OCI-LY3 (cell line): Measurements from ENCODE around the gene MYO9A.

Experiments
- H2AFZ ChIP-seq: fragments of 200-600, 300-600 bp; shearing (Covaris generic); 2 replicates; pipeline ENCODE4 v1.6.0; 2014; ENCODE audit warnings: antibody characterized with exemption, low read depth, low read length
- H3K27ac ChIP-seq: fragments of 200-600, 300-600 bp; sonication (generic); 2 replicates; pipeline ENCODE4 v1.5.1; 2014; ENCODE audit warnings: mild to moderate bottlenecking, low read length, moderate library complexity, mixed read lengths
- H3K27me3 ChIP-seq: fragments of 200-600, 300-600 bp; sonication (generic); 2 replicates; pipeline ENCODE4 v1.6.1; 2014; ENCODE audit warnings: low read depth, low read length, mixed read lengths
- H3K36me3 ChIP-seq: fragments of 200-600, 300-600 bp; sonication (generic); replicated peaks from 2 replicates; pipeline ENCODE3; 2014; ENCODE audit warnings: low read depth, low read length, mixed read lengths
- H3K4me1 ChIP-seq: fragments of 300-600, 200-600 bp; sonication (generic); 2 replicates; pipeline ENCODE4 v1.6.1; 2014; ENCODE audit warnings: low read length, mixed read lengths
- H3K4me2 ChIP-seq: fragments of 200-600, 300-600 bp; sonication (generic); 2 replicates; pipeline ENCODE4 v1.6.1; 2014; ENCODE audit warnings: low read length, mixed read lengths
- H3K4me3 ChIP-seq: fragments of 300-600, 200-600 bp; sonication (generic); 2 replicates; pipeline ENCODE4 v1.5.1; 2014; ENCODE audit warnings: antibody characterized with exemption, mild to moderate bottlenecking, low read length, moderate library complexity
- H3K79me2 ChIP-seq: fragments of 300-600, 200-600 bp; shearing (Covaris generic); 2 replicates; pipeline ENCODE4 v1.6.1; 2014; ENCODE audit warnings: mild to moderate bottlenecking, low read length, mixed read lengths
- H3K9ac ChIP-seq: fragments of 300-600, 200-600 bp; shearing (Covaris generic); 2 replicates; pipeline ENCODE4 v1.6.0; 2014; ENCODE audit warnings: mild to moderate bottlenecking, low read length, moderate library complexity
- H3K9me3 ChIP-seq: fragments of 200-600, 300-600 bp; shearing (Covaris generic); 2 replicates; pipeline ENCODE4 v1.6.1; 2014; ENCODE audit warnings: low read length, mixed read lengths; ENCODE audit not compliant: insufficient read depth
- H4K20me1 ChIP-seq: fragments of 200-600, 300-600 bp; sonication (generic); 2 replicates; pipeline ENCODE4 v1.6.1; 2016; ENCODE audit warnings: low read length, mixed read lengths; ENCODE audit not compliant: insufficient read depth
- CTCF ChIP-seq: fragments of 200-600, 300-600 bp; sonication (generic); IDR thresholded peaks from 2 replicates; pipeline ENCODE4 v1.5.1; 2014; ENCODE audit warnings: antibody characterized with exemption, low read length, low read depth
- EZH2phosphoT487 ChIP-seq: fragments of 200-600 bp; shearing (Covaris generic); IDR thresholded peaks from 2 replicates; pipeline ENCODE4 v1.6.1; 2018; ENCODE audit warnings: antibody characterized with exemption, mixed run types, low read depth

Gene MYO9A

DNA sequence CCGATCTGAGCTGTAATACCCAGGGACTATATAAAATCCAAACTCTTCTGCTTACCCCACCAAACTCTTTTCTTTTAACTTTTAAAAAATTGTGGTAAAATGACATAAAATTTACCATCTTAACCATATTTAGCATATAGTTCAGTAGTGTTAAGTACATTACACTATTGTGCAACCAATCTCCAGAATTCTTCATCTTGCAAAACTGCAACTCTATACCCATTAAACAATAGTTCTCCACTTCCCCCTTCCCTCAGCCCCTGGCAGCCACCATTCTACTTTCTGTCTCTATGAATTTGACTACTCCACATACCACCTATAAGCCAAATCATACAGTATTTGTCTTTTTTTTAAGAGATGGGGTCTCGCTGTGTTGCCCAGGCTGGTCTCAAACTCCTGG is 39.0 kb upstream of the MYO9A start:
- Histone ChIP-seq H3K27ac (no peak overlapping the region), H3K36me3 (no peaks in the 10 kb centered on the region), H3K4me2 (no peak overlapping the region), H3K4me1 (peaks cover 10% of the 10 kb centered on the region), H4K20me1 (no peaks in the 10 kb centered on the region), H3K9ac (no peak overlapping the region), H2AFZ (no peak overlapping the region), H3K4me3 (no peak overlapping the region), H3K9me3 (no peaks in the 10 kb centered on the region), H3K27me3 (no peaks in the 10 kb centered on the region), H3K79me2 (no peaks in the 10 kb centered on the region)
- TF ChIP-seq CTCF (no peak), EZH2phosphoT487 (no peak)

GRCh38 chr15:72155635-72156616 is 38.0 kb upstream of the MYO9A start:
- H3K36me3 ChIP-seq, result no peaks in the 10 kb centered on the region
- no peaks in the 10 kb centered on the region for H3K9me3 ChIP-seq
- no peaks in the 10 kb centered on the region for H3K79me2 ChIP-seq
- TF ChIP-seq EZH2phosphoT487 (no peak), CTCF (peak; percentile 99)
- H3K27ac ChIP-seq, result no peak overlapping the region
- H4K20me1 ChIP-seq, result no peaks in the 10 kb centered on the region
- peaks cover 10% of the 10 kb centered on the region for H3K4me1 ChIP-seq
- H3K4me3 ChIP-seq, result peak overlapping the region; percentile 78
- H3K27me3 ChIP-seq, result no peaks in the 10 kb centered on the region
- peak overlapping the region; percentile 66 for H3K9ac ChIP-seq
- H3K4me2 ChIP-seq, result peak overlapping the region; percentile 80
- peak overlapping the region; percentile 90 for H2AFZ ChIP-seq

- H3K4me3 ChIP-seq, result peak overlapping the region; percentile 78
- no peaks in the 10 kb centered on the region for H3K36me3 ChIP-seq
- peak overlapping the region; percentile 90; the same call in 1 of the 2 replicates for H2AFZ ChIP-seq
- H3K4me2 ChIP-seq, result peak overlapping the region; percentile 80
- H4K20me1 ChIP-seq, result no peaks in the 10 kb centered on the region
- no peak overlapping the region for H3K27ac ChIP-seq
- H3K4me1 ChIP-seq, result peaks cover 10% of the 10 kb centered on the region
- H3K9me3 ChIP-seq, result no peaks in the 10 kb centered on the region
- no peaks in the 10 kb centered on the region for H3K27me3 ChIP-seq
- TF ChIP-seq EZH2phosphoT487, result no peak
- TF ChIP-seq CTCF, result no peak
- H3K9ac ChIP-seq, result peak overlapping the region; percentile 66; the same call in 1 of the 2 replicates
- H3K79me2 ChIP-seq, result no peaks in the 10 kb centered on the region
Measured at GRCh38 chr15:72155003-72155621, 37.2 kb upstream of the MYO9A start.

- no peaks in the 10 kb centered on the region for H4K20me1 ChIP-seq
- no peaks in the 10 kb centered on the region for H3K9me3 ChIP-seq
- TF ChIP-seq EZH2phosphoT487, result no peak
- TF ChIP-seq CTCF, result no peak
- H3K79me2 ChIP-seq, result no peaks in the 10 kb centered on the region
- no peak overlapping the region for H3K4me3 ChIP-seq
- no peak overlapping the region for H3K9ac ChIP-seq
- no peaks in the 10 kb centered on the region for H3K27me3 ChIP-seq
- peaks cover 10% of the 10 kb centered on the region for H3K4me1 ChIP-seq
- H3K4me2 ChIP-seq, result no peak overlapping the region
- H3K36me3 ChIP-seq, result no peaks in the 10 kb centered on the region
- no peak overlapping the region for H3K27ac ChIP-seq
- no peak overlapping the region for H2AFZ ChIP-seq
Measured at GRCh38 chr15:72154316-72154715, 36.4 kb upstream of the MYO9A start.
